Measurements from ENCODE around the gene KCNK5. TPM values are rescaled to one million over a fixed set of nuclear protein-coding genes. Genes with fewer than 3 reads are reported as not detected.

KCNK5 gene
- total and polyA plus RNA-seq, 2 donors (not counting 3 experiments of a cell fraction or from before 2014, with no cell fraction given) = not detected

GRCh38 chr6:39178804-39179203 is 50.5 kb downstream of the KCNK5 start:
- FAIRE-seq (no peak), DNase-seq (ENCODE audit: low read depth, low spot score) (no peak)
- Histone ChIP-seq H3K27me3 (ENCODE audit: control insufficient read depth in 2 of 2, insufficient read depth in 2 of 2, low read length in 2 of 2) (no peaks in the 10 kb centered on the region), H3K27ac (ENCODE audit: insufficient read depth, low read depth, low read length) (no peak overlapping the region), H2AFZ (ENCODE audit: low read depth, low read length) (no peak overlapping the region), H3K4me2 (ENCODE audit: insufficient read depth, low read length) (no peak overlapping the region), H3K4me1 (ENCODE audit: control insufficient read depth, extremely low read depth, insufficient read depth, low read length) (no peaks in the 10 kb centered on the region), H3K79me2 (ENCODE audit: control insufficient read depth, insufficient read depth, low read length) (no peaks in the 10 kb centered on the region), H4K20me1 (replicated peaks; ENCODE audit: control insufficient read depth, extremely low read depth, insufficient read depth, low read length) (no peaks in the 10 kb centered on the region), H3K9ac (replicated peaks; ENCODE audit: extremely low read depth, insufficient read depth, low read length) (no peak overlapping the region), H3K4me3 (replicated peaks in 1 of 3; ENCODE audit: insufficient read depth in 1 of 3, low read depth in 1 of 3, low read length in 3 of 3) (no peak overlapping the region), H3K9me3 (replicated peaks; ENCODE audit: control insufficient read depth, insufficient read depth, low read length) (no peaks in the 10 kb centered on the region), H3K36me3 (ENCODE audit: control insufficient read depth in 2 of 2, extremely low read depth in 1 of 2, insufficient read depth in 2 of 2, low read length in 2 of 2) (no peaks in the 10 kb centered on the region), H3K9me1 (replicated peaks; ENCODE audit: control insufficient read depth, extremely low read depth, insufficient read depth, low read length) (no peaks in the 10 kb centered on the region)
- ChIA-PET CTCF (no interaction called here), POLR2A (no interaction called here)
- intact Hi-C loops (cut with micrococcal nuclease) (no loop called here), dilution Hi-C loops (cut with MboI; ENCODE audit: extremely low pct_ligation_motif_present, low sequenced_read_pairs) (no loop called here)
- no peak for TF ChIP-seq MAX (IDR thresholded peaks at IDR 0.05; ENCODE audit: insufficient read depth, insufficient read length)
- no peak for TF ChIP-seq JUN (IDR thresholded peaks at IDR 0.05; ENCODE audit: borderline replicate concordance, insufficient read depth, insufficient read length, low read depth)
- TF ChIP-seq GATA2 (IDR thresholded peaks at IDR 0.05; ENCODE audit: insufficient read depth, insufficient read length, low read depth, low read length) = no peak
- TF ChIP-seq FOS (IDR thresholded peaks at IDR 0.05; ENCODE audit: borderline replicate concordance, insufficient read depth, low read length) = no peak
- TF ChIP-seq MYC (IDR thresholded peaks at IDR 0.05; ENCODE audit: low read depth, low read length) = no peak
- TF ChIP-seq CTCF (IDR thresholded peaks at IDR 0.05; ENCODE audit: extremely low read depth in 1 of 2, insufficient read depth in 1 of 2, low read depth in 1 of 2, low read length in 2 of 2) = no peak
- no peak for TF ChIP-seq EZH2 (IDR thresholded peaks at IDR 0.05; ENCODE audit: borderline replicate concordance, low read depth, low read length, severe bottlenecking)
- no peak for TF ChIP-seq POLR2AphosphoS5 (IDR thresholded peaks at IDR 0.05; ENCODE audit: insufficient read depth, low read depth, low read length)
- no peak for TF ChIP-seq POLR2A (IDR thresholded peaks at IDR 0.05; ENCODE audit: low read depth, low read length)
- BruUV-seq (replicated peaks) = no TSS peak
